GM12872 (cell line): ENCODE measurements around the gene PLEKHF1.

Experiments
- TF ChIP-seq, protein P1 (sequence below): IDR thresholded peaks from 3 replicates; pipeline ENCODE4 v1.5.1; 2011; ENCODE audit warnings: low read depth, mild to moderate bottlenecking, low read length, moderate library complexity; ENCODE audit not compliant: insufficient read depth

The PLEKHF1 gene

DNA sequence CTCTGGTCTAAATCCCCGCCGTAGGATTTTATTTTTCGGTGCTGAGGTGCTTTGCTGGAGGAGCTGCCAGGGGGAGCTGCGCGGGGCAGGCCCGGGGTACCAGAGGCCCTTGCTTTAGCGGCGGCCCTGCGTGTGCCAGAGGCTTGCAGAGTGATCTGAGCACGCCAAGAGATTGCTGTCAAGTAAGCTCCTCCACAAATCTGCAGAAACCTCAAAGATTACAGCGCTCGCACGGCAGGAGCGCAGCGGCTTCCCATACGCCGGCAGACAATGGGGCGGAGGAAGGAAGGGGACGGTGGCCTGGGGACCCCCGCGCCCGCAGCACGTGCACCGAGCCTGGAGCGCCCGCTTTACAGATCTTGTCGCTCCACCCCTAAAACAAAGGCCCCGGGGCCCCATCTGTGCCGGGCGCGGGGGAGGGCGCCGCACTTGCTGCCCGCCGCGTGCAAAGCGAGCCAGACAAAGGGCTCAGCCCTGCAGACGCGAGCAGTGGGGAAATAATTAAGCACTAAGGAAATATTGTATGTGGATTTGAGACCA lies 58.9 kb downstream of the PLEKHF1 start:
- TF ChIP-seq, protein P1, sequence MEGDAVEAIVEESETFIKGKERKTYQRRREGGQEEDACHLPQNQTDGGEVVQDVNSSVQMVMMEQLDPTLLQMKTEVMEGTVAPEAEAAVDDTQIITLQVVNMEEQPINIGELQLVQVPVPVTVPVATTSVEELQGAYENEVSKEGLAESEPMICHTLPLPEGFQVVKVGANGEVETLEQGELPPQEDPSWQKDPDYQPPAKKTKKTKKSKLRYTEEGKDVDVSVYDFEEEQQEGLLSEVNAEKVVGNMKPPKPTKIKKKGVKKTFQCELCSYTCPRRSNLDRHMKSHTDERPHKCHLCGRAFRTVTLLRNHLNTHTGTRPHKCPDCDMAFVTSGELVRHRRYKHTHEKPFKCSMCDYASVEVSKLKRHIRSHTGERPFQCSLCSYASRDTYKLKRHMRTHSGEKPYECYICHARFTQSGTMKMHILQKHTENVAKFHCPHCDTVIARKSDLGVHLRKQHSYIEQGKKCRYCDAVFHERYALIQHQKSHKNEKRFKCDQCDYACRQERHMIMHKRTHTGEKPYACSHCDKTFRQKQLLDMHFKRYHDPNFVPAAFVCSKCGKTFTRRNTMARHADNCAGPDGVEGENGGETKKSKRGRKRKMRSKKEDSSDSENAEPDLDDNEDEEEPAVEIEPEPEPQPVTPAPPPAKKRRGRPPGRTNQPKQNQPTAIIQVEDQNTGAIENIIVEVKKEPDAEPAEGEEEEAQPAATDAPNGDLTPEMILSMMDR = no peak

DNA sequence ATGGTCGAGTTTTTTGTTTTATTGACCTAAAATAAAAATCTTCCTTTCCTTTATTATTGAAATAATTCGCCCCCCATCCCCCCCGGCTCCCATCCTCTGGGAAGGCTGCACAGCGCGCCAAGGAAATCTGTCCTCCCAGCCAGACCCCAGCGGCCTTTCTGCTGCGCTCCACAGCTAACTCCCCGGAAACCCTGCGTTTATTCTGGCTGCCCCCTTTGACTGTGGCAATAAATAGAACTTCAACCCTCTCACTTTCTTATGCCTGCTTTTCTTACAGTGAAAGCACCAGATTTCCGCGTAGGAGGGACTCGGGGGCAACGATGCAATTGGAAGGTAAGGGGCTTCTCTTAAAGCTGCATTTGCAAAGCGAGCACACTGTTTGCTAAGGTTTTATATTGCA lies 59.5 kb downstream of the PLEKHF1 start:
- TF ChIP-seq, protein P1 = no peak
